ENCODE measurements around the gene NEIL3. TPM values are rescaled to one million over a fixed set of nuclear protein-coding genes. Genes with fewer than 3 reads are reported as not detected.

Gene NEIL3
- polyA plus RNA-seq, 1 donor from 2014 or later: not detected

DNA sequence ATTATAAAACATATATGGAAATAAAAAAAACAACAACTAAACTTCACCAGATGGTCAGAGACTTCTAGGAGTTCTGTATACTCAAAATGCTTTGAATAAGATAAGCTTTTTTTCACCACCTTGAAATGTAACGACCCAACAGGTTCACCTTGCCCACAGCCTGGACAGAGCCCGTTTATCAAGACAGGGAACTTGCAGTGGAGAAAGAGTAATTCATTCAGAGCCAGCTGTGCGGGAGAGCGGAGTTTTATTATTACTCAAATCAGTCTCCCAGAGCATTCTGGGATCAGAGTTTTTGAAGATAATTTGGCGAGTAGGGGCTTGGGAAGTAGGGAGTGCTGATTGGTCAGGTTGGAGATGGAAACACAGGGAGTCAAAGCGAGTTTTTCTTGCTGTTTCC lies 94.1 kb downstream of the NEIL3 start:
- no peak overlapping the region for H3K4me3 Mint-ChIP-seq
- H3K27me3 Mint-ChIP-seq: peaks cover 8% of the 10 kb centered on the region
- H3K27ac Mint-ChIP-seq: no peak overlapping the region

DNA sequence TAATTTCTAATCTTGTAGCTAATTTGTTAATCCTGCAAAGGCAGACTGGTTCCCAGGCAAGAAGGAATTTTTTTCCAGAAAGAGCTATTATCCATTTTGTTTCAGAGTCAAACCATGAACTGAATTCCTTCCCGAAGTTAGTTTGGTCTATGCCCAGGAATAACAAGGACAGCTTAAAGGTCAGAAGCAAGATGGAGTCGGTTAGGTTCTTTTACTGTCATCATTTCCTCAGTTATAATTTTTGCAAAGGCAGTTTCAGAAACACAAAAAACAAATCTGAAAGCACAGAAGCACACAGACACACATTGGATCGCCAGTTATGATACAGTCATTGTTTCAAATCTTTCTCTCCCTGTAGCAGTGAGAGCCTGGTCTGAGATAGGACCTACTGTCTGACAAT lies 94.7 kb downstream of the NEIL3 start:
- Mint-ChIP-seq H3K4me1 (peaks cover 0 to 2% (median 0%) of the 10 kb centered on the region in 3 donors), H3K27ac (no peak overlapping the region), H3K4me3 (no peak overlapping the region), H3K27me3 (peaks cover 8% of the 10 kb centered on the region), H3K9me3 (peaks cover 3 to 5% (median 4%) of the 10 kb centered on the region in 3 donors), H3K36me3 (no peaks in the 10 kb centered on the region)

More for the DNA sequence above, 94.1 kb downstream of the NEIL3 start:
- Mint-ChIP-seq H3K36me3 (no peaks in the 10 kb centered on the region), H3K4me1 (peaks cover 0 to 2% (median 0%) of the 10 kb centered on the region in 3 donors), H3K9me3 (peaks cover 3 to 4% (median 4%) of the 10 kb centered on the region in 3 donors)

DNA sequence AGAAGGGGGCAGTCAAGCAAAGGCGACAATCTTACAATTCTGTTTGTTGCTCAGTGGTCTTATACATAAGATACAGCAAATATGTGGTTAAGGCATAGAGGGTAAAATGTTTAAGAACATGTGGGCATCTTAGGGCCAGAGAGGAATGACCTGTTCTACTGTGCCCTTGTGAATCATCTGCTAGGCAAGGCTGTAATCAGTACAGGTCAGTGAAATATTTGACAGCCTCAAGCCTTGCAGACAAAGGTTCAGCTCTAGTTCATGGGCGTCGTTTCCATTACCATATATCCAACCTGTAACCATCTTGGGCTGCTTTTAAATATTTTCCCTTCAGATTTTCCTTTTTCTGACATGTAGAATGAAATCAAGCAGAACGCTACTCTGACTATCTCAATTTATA lies 95.3 kb downstream of the NEIL3 start:
- H3K4me3 Mint-ChIP-seq: no peak overlapping the region
- peaks cover 8% of the 10 kb centered on the region for H3K27me3 Mint-ChIP-seq
- peaks cover 3 to 7% (median 4%) of the 10 kb centered on the region in 3 donors for H3K9me3 Mint-ChIP-seq
- no peaks in the 10 kb centered on the region for H3K36me3 Mint-ChIP-seq
- no peak overlapping the region for H3K27ac Mint-ChIP-seq
- peaks cover 0 to 2% (median 0%) of the 10 kb centered on the region in 3 donors for H3K4me1 Mint-ChIP-seq

DNA sequence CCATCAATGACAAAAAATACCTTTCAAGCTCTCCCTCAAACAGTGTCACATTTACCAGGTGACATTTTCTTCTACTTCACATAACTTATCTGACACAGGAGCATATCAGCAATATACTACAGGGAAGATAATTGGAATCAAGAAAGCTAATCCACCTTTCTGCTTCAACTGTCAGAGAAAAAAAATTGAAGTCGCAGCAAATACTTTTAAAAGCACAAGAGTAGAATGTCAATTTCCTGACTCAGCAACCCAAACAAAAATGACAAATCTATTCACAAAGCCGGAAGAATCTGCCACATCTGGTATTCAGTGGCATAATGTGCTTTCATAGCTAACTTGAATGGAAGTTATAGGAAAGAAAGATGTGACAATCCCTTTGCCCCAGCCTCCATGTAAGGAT lies 95.8 kb downstream of the NEIL3 start:
- Mint-ChIP-seq H3K4me3 (no peak overlapping the region), H3K27me3 (peaks cover 8% of the 10 kb centered on the region), H3K9me3 (peaks cover 3 to 7% (median 4%) of the 10 kb centered on the region in 3 donors), H3K36me3 (no peaks in the 10 kb centered on the region), H3K4me1 (peaks cover 0 to 2% (median 0%) of the 10 kb centered on the region in 3 donors), H3K27ac (no peak overlapping the region)

DNA sequence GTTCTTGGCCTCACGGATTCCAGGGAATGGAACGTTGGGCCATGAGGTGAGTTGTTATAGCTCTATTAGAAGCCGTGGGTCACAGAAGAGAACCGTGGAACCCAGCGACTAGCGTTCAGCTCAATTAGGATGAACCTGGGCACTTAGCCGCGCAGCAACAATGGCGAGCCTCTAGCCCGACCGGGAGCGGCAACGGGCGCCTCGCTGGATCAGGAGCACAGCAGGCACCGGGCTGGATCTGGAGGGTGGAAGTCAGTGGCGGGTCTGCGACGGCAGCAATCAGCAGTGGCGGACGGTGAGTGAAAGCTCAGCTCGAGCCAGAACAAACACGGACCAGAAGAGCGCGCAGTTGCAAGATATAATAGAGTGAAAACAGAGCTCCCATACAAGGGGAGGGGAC lies 98.3 kb downstream of the NEIL3 start:
- peaks cover 3 to 7% (median 4%) of the 10 kb centered on the region in 3 donors for H3K9me3 Mint-ChIP-seq
- H3K36me3 Mint-ChIP-seq: no peaks in the 10 kb centered on the region
- H3K4me1 Mint-ChIP-seq: no peaks in the 10 kb centered on the region
- no peak overlapping the region for H3K4me3 Mint-ChIP-seq
- H3K27me3 Mint-ChIP-seq: peaks cover 4% of the 10 kb centered on the region
- no peak overlapping the region for H3K27ac Mint-ChIP-seq

DNA sequence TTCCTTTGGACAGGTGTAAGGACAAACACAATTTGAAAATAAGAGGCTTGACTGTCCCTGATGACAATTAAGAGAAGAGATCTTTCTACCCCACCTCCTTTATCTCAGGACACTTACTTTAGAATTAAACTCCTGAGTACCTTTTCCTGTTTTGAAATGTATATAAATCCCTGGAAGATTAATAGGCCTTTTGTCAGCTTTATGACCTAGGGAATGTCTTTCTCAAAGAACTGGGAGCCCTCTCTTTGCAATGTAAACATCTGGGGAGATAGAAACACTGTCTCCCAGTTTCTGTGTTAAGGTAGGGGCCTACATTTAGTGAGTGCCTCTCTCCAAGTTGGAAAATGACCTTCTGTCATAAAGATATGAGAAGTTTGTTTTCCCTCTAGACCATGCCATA lies 100.9 kb downstream of the NEIL3 start:
- peaks cover 1% of the 10 kb centered on the region for H3K27me3 Mint-ChIP-seq
- H3K4me1 Mint-ChIP-seq: no peaks in the 10 kb centered on the region
- no peak overlapping the region for H3K4me3 Mint-ChIP-seq
- no peak overlapping the region for H3K27ac Mint-ChIP-seq
- no peaks in the 10 kb centered on the region for H3K36me3 Mint-ChIP-seq
- H3K9me3 Mint-ChIP-seq: peaks cover 3 to 7% (median 4%) of the 10 kb centered on the region in 3 donors

DNA sequence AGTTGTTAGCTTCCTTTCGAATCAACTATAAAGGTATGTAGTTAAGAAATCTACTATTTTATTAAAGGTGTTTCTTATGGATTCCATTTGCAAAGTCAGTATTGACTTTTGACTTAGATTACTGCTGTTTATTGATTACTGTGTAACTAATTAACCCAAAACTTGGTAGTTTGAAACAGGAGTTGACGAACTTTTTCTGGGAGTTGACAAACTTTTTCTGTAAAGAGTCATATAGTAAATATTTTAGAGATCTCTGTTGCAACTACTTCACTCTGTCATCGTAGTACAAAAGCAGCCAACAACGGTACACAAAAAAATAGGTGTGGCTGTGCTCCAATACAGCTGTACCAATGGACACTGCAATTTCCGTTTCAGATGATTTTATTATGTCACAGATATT lies 102.3 kb downstream of the NEIL3 start:
- Mint-ChIP-seq H3K9me3 (peaks cover 3 to 7% (median 4%) of the 10 kb centered on the region in 3 donors), H3K27me3 (no peaks in the 10 kb centered on the region)

More for the DNA sequence above, 102.3 kb downstream of the NEIL3 start:
- no peaks in the 10 kb centered on the region for H3K36me3 Mint-ChIP-seq
- no peak overlapping the region for H3K27ac Mint-ChIP-seq
- H3K4me3 Mint-ChIP-seq: no peak overlapping the region
- H3K4me1 Mint-ChIP-seq: no peaks in the 10 kb centered on the region

Other genes with a start within 250 kb of the NEIL3 start
- gene AGA, start 132.6 kb downstream of the NEIL3 start, polyA plus RNA-seq: 31.0 TPM